Upper lobe of left lung (tissue), 4 donors: Measurements from ENCODE around the gene CALR3.

Experiments used
- CTCF ChIP-seq, 6 experiments: fragments of 450-650 bp in 4 of 6; fragments of 200-600 bp in 2 of 6; sonication (generic) in 2 of 6; IDR thresholded peaks; one replicate each; pipeline ENCODE4 v1.5.1; 2016 to 2019; ENCODE audit warnings: antibody characterized with exemption in 6 of 6
- POLR2AphosphoS5 ChIP-seq, 2 donors: sonication (generic); formaldehyde crosslinking; IDR thresholded peaks; one replicate each; pipeline ENCODE4 v1.5.1; 2017; ENCODE audit warnings: antibody characterized with exemption in 2 of 2

GRCh38 chr19:16442386-16443276, 53.3 kb downstream of the CALR3 start:
- no peak for TF ChIP-seq CTCF (IDR thresholded peaks at IDR 0.05)
- peak; percentile 20 to 36 for TF ChIP-seq POLR2AphosphoS5 (IDR thresholded peaks at IDR 0.05)
